IgD-negative memory B cell (primary cell): ENCODE data around the gene ANKRD44. TPM values are rescaled to one million over a fixed set of nuclear protein-coding genes. Genes with fewer than 3 reads are reported as not detected.
A peak's percentile ranks its signal among the peaks of the same experiment; 100 is the strongest.

Source experiments
- H3K27ac Mint-ChIP-seq, 3 donors: one replicate each; pipeline ENCODE4 v1.8.0; 2020 to 2022; ENCODE audit warnings: mild to moderate bottlenecking in 3 of 3, mixed read lengths in 3 of 3, moderate library complexity in 1 of 3
- H3K27me3 Mint-ChIP-seq: one replicate; pipeline ENCODE4 v1.8.0; 2021; ENCODE audit warnings: mixed read lengths
- H3K36me3 Mint-ChIP-seq: one replicate; pipeline ENCODE4 v1.8.0; 2020; ENCODE audit warnings: mild to moderate bottlenecking, mixed read lengths
- H3K4me1 Mint-ChIP-seq, 3 donors: one replicate each; pipeline ENCODE4 v1.8.0; 2020 to 2022; ENCODE audit warnings: mixed read lengths in 3 of 3, mild to moderate bottlenecking in 1 of 3
- H3K4me3 Mint-ChIP-seq, 4 donors: one replicate each; pipeline ENCODE4 v1.8.0; 2020 to 2022; ENCODE audit warnings: mild to moderate bottlenecking in 4 of 4, mixed read lengths in 4 of 4, moderate library complexity in 3 of 4
- H3K9me3 Mint-ChIP-seq, 3 donors: one replicate each; pipeline ENCODE4 v1.8.0; 2020 to 2021; ENCODE audit warnings: mixed read lengths in 3 of 3, mild to moderate bottlenecking in 1 of 3
- polyA plus RNA-seq: library from polyadenylated mRNA; unstranded; fragments of 300-500 nt; fragmentation: Illumina TruSeq; gene quantifications from one replicate; pipeline ENCODE4 v1.2.3, GENCODE V29; 2021

The ANKRD44 gene
- polyA plus RNA-seq, 1 donor from 2014 or later = 91.6 TPM

DNA sequence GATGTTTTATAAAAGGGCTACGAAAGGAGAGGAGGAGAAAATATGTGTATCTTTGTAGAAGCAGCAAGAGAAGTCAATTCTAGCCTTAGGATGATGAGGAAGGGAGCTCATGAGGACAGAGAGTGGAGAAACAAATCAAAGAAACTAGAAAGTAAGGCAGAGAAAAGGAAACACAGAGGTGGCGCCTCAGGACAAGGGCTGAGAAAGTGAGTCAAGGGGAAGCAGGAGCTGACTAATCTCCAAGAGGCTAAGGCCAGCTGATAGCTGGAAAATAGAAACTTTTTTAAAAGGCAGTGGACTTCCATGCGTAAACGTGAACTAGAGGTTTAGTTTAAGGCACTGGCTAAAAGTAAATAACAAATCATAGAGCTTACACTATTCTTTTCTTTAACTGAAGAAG lies 173.3 kb downstream of the ANKRD44 start:
- Mint-ChIP-seq H3K36me3 (peaks cover 17% of the 10 kb centered on the region), H3K27me3 (peaks cover 2% of the 10 kb centered on the region), H3K4me3 (peak overlapping the region; percentile 25 to 79 (median 69)), H3K9me3 (no peaks in the 10 kb centered on the region), H3K4me1 (peaks cover 70 to 77% (median 73%) of the 10 kb centered on the region in 3 donors), H3K27ac (peak overlapping the region; percentile 81 to 93 (median 82))

DNA sequence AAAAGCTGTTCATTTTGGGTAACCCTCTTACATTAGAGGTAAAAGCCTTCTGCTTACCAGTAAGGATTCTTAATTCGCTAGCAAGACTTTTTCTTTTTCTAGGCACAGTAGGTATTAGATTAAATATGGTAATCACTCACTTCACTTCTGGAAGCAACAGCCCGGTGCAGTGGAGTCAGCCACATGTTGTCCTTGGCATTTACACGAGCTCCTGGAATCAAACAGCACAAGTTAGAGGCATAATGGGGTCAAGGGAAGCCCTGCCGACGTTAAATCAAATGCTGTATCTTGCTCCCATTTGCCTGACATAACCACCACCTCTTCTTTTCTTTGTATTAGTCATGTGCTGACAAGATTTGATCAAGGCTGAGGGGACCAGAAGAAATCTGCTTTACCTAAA lies 174.1 kb downstream of the ANKRD44 start:
- H3K36me3 Mint-ChIP-seq = peaks cover 16% of the 10 kb centered on the region
- H3K4me1 Mint-ChIP-seq = peaks cover 70 to 78% (median 73%) of the 10 kb centered on the region in 3 donors
- no peaks in the 10 kb centered on the region for H3K9me3 Mint-ChIP-seq
- peak overlapping the region; percentile 81 to 87 (median 82) for H3K27ac Mint-ChIP-seq
- peaks cover 2% of the 10 kb centered on the region for H3K27me3 Mint-ChIP-seq
- H3K4me3 Mint-ChIP-seq = peak overlapping the region in 2 of 4 donors; percentile 77 to 79

DNA sequence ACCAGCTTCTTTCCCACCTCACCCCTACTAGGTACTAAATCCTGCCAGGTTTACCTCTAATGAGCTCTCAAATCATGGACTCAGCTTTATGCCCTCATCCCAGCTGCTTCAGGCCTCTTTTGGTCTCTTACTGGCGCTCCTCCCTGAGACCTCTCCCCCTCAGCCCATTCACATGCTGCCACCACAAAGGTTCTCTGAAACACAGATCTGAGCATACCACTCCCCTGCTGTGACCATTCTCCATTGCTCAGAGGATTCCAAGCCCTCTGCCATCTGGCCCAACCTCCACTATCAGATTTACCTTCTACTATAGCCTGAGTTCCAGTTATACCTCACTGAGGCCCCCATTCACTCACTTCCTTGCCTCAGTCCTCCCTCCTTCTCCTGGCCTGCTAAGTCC lies 174.8 kb downstream of the ANKRD44 start:
- H3K4me3 Mint-ChIP-seq = peak overlapping the region in 2 of 4 donors; percentile 18 to 79
- H3K9me3 Mint-ChIP-seq = no peaks in the 10 kb centered on the region
- H3K4me1 Mint-ChIP-seq = peaks cover 68 to 79% (median 77%) of the 10 kb centered on the region in 3 donors
- peak overlapping the region; percentile 81 to 87 (median 82) for H3K27ac Mint-ChIP-seq
- H3K27me3 Mint-ChIP-seq = peaks cover 2% of the 10 kb centered on the region
- peaks cover 16% of the 10 kb centered on the region for H3K36me3 Mint-ChIP-seq

DNA sequence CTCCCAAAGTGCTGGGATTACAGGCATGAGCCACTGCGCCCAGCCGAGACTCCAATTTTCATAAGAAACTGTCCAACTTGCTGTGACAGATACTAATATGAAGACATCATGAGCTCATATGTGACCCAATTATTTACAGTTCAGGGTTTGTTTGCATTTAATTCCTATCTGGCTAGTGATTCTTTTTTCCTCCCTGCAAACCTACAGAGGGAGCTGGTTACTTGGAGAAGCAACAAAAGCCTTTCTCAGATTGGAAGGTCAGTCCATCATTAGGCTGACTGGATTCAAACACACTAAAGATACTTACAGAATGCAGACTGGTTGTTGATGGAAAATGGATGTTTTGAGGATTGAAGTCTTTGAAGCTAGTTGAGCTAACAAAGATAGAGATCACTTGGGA lies 176.4 kb downstream of the ANKRD44 start:
- Mint-ChIP-seq H3K9me3 (no peaks in the 10 kb centered on the region), H3K27me3 (peaks cover 2% of the 10 kb centered on the region), H3K36me3 (peaks cover 16% of the 10 kb centered on the region), H3K4me3 (peak overlapping the region in 1 of 4 donors; percentile 20), H3K27ac (peak overlapping the region; percentile 18 to 88 (median 81)), H3K4me1 (peaks cover 71 to 87% (median 85%) of the 10 kb centered on the region in 3 donors)

DNA sequence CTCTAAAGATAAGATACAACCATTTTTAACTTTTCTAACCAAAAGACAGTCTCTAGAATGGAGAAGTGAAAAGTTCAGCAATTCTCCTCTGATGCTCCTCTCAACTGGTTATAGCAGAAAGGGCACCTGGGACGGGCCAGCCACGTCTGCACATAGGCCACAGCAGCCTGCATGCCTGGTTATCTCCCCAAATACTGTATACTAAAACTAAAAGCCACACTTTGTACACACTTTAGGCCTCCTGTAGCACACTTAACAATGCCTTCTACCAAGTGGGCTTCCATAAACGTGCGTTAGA lies 179.1 kb downstream of the ANKRD44 start:
- Mint-ChIP-seq H3K4me3 (peak overlapping the region; percentile 77 to 90 (median 84)), H3K27ac (peak overlapping the region; percentile 93 to 98 (median 98)), H3K36me3 (peaks cover 17% of the 10 kb centered on the region), H3K9me3 (no peaks in the 10 kb centered on the region), H3K27me3 (no peaks in the 10 kb centered on the region), H3K4me1 (peaks cover 57 to 74% (median 70%) of the 10 kb centered on the region in 3 donors)

DNA sequence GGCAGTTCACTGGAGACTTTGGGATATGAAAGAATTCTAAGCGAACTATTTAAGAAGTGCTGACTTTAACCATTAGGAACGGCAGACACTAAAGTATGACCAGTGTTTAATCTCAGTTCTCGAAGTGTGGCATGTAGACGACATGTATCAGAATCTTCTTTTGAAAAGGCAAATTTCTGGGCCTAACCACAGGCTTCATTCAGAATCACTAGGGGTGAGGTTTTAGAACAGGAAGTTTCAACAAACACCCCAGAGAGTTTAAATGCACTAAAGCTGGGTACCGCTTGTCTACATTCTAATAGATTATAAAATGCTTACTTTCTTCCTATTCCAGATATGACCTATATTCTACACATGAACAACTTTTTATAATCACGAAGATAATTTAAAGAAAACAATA lies 180.3 kb downstream of the ANKRD44 start:
- Mint-ChIP-seq H3K27me3 (no peaks in the 10 kb centered on the region), H3K27ac (peak overlapping the region; percentile 61 to 98 (median 98)), H3K36me3 (peaks cover 18% of the 10 kb centered on the region), H3K4me3 (peak overlapping the region; percentile 68 to 90 (median 83)), H3K4me1 (peaks cover 50 to 64% (median 58%) of the 10 kb centered on the region in 3 donors), H3K9me3 (no peaks in the 10 kb centered on the region)

DNA sequence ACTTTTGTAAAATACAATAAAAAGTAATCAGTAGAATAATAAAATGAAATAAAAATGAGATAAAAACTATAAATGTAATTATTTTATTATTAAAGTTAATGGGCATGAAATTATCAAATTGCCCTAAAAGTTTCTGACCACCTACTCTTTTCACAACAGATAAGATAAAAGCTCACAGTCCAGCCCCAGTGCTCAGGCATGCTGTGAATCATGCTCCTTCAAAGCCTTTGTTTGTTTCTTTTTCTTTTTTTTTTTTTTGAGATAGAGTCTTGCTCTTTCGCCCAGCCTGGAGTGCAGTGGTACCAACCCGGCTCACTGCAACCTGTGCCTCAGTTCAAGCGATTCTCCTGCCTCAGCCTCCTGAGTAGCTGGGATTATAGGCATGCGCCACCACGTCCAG lies 181.7 kb downstream of the ANKRD44 start:
- Mint-ChIP-seq H3K4me3 (peak overlapping the region in 3 of 4 donors; percentile 18 to 80 (median 52)), H3K4me1 (peaks cover 46 to 57% (median 52%) of the 10 kb centered on the region in 3 donors), H3K27ac (peak overlapping the region in 2 of 3 donors; percentile 82 to 98), H3K27me3 (no peaks in the 10 kb centered on the region), H3K9me3 (no peaks in the 10 kb centered on the region), H3K36me3 (peaks cover 13% of the 10 kb centered on the region)

DNA sequence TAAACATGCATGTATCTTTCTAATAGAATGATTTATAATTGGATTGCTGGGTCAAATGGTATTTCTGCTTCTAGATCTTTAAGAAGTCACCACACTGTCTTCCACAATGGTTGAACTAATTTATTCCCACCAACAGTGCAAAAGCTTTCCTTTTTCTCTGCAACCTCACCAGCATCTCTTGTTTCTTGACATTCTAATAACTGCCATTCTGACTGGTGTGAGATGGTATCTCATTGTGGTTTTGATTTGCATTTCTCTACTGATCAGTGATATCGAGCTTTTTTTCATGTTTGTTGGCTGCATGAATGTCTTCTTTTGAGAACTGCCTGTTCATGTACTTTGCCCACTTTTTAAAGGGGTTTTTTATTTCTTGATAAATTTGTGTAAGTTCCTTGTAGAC lies 182.5 kb downstream of the ANKRD44 start:
- Mint-ChIP-seq H3K27me3 (no peaks in the 10 kb centered on the region), H3K27ac (peak overlapping the region in 2 of 3 donors; percentile 56 to 84), H3K36me3 (peaks cover 10% of the 10 kb centered on the region), H3K4me3 (peak overlapping the region in 2 of 4 donors; percentile 1 to 9), H3K4me1 (peaks cover 43 to 51% (median 47%) of the 10 kb centered on the region in 3 donors), H3K9me3 (no peaks in the 10 kb centered on the region)

DNA sequence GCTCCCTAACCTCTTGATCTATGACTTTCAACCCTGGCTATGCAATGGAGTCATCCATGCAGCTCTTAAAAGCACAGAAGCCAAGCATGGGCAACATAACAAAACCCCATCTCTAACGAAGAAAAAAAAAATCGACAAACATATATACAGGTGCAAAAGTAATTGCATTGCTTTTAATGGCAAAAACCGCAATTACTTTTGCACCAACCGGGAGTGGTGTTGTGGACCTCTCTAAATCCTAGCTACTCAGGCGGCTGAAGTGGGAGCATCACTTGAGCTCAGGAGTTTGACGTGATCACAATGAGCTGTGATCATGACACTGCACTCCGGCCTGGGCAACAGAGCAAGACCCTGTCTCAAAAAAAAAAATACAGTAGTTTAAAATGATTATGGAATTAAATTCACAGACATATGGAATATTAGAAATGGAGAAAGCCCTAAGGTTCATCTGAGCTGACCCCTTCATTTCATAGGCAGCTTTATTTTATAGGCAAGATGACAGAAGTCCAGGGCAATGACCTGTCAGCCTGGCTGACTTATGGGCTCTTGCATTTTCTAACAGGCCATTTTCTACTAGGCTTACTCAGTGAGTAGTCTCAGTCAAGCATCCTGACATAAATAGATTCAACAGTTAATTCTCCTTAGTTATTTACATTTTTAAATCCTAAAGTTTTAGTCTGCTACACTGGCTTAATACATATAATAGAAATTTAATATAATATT lies 183.8 kb downstream of the ANKRD44 start:
- peaks cover 33 to 43% (median 42%) of the 10 kb centered on the region in 3 donors for H3K4me1 Mint-ChIP-seq
- H3K36me3 Mint-ChIP-seq = peaks cover 9% of the 10 kb centered on the region
- no peaks in the 10 kb centered on the region for H3K27me3 Mint-ChIP-seq
- peak overlapping the region in 1 of 3 donors; percentile 22 for H3K27ac Mint-ChIP-seq
- H3K9me3 Mint-ChIP-seq = no peaks in the 10 kb centered on the region
- H3K4me3 Mint-ChIP-seq = no peak overlapping the region

DNA sequence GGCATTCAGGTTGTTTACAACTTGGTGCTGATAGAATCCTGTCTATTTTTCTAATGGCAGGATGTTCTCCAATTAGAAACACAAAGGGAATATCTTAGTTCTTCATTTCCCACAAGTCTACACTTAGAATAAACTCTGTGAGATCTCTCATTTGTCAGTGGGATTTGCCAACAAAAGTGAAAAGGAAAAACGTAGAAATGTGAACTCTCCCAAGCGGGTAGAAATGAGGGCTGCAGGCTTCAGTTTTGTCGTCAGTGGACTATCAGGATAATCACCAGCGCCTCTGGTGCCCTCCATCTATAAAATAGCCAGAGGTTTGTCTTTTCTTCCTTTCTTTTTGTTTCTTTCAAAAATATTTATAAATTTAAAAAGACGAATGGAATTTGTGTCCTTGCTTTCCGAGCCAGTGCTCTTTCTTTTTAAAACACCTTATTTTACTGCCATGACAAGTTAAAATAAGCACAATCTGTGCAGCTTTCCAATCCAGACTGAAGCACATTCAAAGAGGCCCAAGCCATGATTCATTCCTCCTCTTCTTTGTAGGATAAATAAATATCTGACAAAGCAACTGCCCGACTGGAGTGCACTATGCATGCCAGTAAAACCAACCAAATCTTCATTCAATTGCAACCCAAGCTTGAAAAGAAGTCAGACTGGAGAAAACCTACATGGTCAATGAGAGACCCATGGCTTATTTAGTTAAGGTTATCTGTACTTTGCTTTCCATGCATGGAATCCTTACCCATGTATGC lies 185.8 kb downstream of the ANKRD44 start:
- no peak overlapping the region for H3K4me3 Mint-ChIP-seq
- H3K4me1 Mint-ChIP-seq = peaks cover 26 to 37% (median 36%) of the 10 kb centered on the region in 3 donors
- H3K27me3 Mint-ChIP-seq = no peaks in the 10 kb centered on the region
- H3K27ac Mint-ChIP-seq = peak overlapping the region in 2 of 3 donors; percentile 7 to 63
- no peaks in the 10 kb centered on the region for H3K9me3 Mint-ChIP-seq
- peaks cover 15% of the 10 kb centered on the region for H3K36me3 Mint-ChIP-seq

DNA sequence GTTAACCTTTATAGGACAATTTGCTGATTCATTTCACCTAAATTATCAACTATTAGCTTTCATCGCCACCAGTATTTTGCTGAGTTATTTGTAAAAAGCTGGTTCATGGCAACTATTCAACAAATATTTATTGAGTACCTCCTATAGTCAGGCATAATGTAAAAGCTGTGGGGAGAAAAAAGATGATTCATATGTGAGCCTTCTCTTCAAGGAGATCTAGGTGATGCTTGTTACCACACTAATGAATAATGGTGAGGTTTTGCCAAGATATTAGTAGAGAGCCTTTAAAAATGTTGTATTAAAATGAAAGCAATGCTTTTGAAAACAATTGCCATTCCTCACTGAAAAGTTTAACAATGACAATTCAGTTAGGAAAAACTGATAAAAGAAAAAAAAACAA lies 187.8 kb downstream of the ANKRD44 start:
- H3K36me3 Mint-ChIP-seq = peaks cover 15% of the 10 kb centered on the region
- H3K4me3 Mint-ChIP-seq = no peak overlapping the region
- H3K27me3 Mint-ChIP-seq = no peaks in the 10 kb centered on the region
- no peaks in the 10 kb centered on the region for H3K9me3 Mint-ChIP-seq
- peak overlapping the region; percentile 13 to 43 (median 31) for H3K27ac Mint-ChIP-seq
- H3K4me1 Mint-ChIP-seq = peaks cover 22 to 33% (median 25%) of the 10 kb centered on the region in 3 donors

DNA sequence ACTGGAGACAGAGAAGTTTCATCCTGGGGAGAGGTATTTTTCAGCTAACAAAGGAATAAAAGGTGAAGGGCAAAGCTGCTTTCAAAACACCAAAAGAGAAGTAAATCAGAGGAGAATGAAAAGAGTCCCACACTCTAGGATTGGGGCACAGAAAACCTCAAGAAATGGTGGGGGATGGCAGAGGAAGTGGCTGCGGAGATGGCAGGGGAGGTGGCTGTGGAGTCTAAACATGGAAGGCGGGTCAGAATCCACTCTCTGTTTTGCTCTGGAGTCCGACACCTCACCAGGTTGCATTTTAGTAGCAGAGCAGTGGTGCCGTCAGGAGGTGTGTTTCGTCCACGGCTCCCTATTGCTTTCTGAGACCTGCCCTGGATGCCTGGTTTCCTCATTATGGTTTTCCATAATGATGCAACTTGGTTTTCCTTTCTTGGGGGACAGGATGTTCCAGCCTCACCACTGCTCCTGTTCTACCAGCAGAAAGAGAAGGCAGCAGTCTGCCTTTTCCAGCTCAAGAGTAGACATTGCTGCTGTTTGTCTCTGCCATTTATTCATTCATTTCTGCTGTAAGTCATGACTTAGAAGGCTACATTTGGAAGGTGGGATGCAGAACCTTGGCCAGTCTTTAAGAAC lies 188.7 kb downstream of the ANKRD44 start:
- H3K27ac Mint-ChIP-seq = peak overlapping the region; percentile 43 to 90 (median 74)
- H3K9me3 Mint-ChIP-seq = no peaks in the 10 kb centered on the region
- peaks cover 16% of the 10 kb centered on the region for H3K36me3 Mint-ChIP-seq
- peak overlapping the region in 2 of 4 donors; percentile 32 to 60 for H3K4me3 Mint-ChIP-seq
- no peaks in the 10 kb centered on the region for H3K27me3 Mint-ChIP-seq
- peaks cover 22 to 31% (median 22%) of the 10 kb centered on the region in 3 donors for H3K4me1 Mint-ChIP-seq

DNA sequence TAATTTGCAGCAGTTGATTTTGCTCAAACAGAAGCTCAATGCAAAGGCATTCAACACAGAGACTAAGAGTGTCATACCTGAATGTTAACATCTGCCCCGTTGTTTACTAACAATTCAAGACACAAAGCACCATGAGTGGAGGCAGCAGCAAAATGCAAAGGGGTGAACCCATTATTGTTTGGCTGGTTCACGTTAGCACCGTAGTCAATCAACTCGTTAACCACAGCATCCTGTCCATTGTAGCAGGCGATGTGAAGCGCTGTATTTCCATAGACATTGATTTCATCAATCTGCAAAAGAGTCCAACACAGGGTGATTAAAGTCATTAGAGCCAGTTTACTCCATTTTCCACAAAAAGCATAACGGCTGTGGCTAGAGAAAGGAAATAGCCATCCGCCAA lies 189.3 kb downstream of the ANKRD44 start:
- peak overlapping the region in 1 of 4 donors; percentile 32 for H3K4me3 Mint-ChIP-seq
- H3K9me3 Mint-ChIP-seq = no peaks in the 10 kb centered on the region
- H3K27me3 Mint-ChIP-seq = no peaks in the 10 kb centered on the region
- H3K27ac Mint-ChIP-seq = peak overlapping the region; percentile 43 to 90 (median 83)
- H3K4me1 Mint-ChIP-seq = peaks cover 25 to 37% (median 27%) of the 10 kb centered on the region in 3 donors
- H3K36me3 Mint-ChIP-seq = peaks cover 16% of the 10 kb centered on the region

DNA sequence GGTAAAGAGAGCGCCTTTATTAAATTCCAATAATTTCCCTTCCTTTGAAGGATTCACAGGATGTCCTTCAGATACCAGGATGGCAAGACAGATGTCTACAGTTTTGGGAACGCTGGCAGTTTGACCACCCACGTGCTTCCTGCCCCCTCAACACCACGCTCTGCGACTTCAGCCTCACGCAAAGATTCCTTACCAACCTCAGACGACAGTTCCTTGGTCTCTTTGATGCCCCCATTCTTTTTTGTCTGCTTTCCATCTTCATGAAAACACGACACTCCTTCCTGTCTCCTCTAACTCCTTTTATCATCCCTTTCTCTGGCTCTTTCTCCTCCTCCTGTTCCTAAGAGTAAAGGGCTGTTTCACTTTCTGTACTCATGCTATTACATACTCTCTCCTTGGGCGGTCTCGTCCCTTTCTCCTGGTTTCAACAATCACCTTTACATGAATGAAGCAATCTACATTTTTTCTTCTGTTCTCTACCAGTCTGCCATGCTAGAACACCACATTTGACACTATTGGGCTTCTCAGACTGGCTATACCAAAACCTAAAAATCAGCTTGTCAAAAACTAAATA lies 194.2 kb downstream of the ANKRD44 start:
- H3K36me3 Mint-ChIP-seq = peaks cover 11% of the 10 kb centered on the region
- H3K27me3 Mint-ChIP-seq = no peaks in the 10 kb centered on the region
- no peaks in the 10 kb centered on the region for H3K9me3 Mint-ChIP-seq
- H3K4me1 Mint-ChIP-seq = peaks cover 40 to 44% (median 40%) of the 10 kb centered on the region in 3 donors
- peak overlapping the region in 3 of 4 donors; percentile 26 to 75 (median 55) for H3K4me3 Mint-ChIP-seq
- H3K27ac Mint-ChIP-seq = peak overlapping the region; percentile 68 to 87 (median 78)
